ENCODE data around the gene ERGIC1.

Gene ERGIC1

DNA sequence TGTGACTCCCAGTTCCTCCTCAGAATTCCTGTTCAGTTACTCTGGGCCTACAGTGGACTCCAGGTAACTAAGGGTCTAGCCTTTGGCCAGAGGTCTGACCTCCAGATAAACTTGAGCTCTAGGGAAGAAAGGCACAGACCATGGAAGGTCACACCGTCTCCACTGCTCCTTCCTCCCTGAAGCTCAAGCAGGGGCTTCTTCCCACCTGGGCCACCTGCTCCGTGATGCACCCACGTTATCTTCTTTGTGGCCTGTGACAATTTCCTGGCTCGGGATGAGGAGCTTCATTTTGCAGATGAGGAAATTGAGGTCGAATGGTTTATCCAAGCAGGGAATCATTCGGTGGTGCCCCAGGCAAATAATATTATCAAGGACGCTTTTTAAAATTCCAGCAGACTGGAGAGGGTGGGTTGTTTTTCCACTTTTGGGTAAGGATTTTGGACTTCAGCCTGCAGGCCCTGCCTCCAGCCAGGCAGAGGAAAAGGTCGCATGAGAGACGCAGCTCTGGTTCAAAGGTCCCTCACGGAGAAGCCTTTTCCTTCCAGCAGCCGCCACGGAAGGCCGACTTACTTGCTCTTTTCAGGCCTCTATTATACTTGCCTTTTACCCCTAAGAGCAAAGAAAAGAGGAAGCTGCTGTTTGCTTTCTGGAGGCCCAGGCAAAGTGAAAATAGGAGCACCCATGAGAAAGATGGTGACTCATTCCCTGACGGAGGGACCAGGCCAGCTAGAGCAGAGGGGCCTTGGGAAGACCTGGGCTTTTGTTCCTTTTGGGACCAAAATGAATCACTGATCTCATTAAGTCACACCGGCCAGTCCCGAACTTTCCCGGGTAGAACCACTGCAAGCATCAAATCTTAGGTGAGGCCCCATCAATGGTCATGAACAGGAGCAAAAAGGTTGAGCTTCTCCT lies 40.2 kb upstream of the ERGIC1 start:
- no peak for DNase-seq (ENCODE audit: low read depth in 1 of 2, low spot score in 1 of 2)
- in situ Hi-C loops (cut with HindIII; ENCODE audit: low pct_unique_long_range_greater_than_20kb, low sequenced_read_pairs) = no loop called here
- no peak for TF ChIP-seq JUND (IDR thresholded peaks at IDR 0.05; ENCODE audit: low read depth)

DNA sequence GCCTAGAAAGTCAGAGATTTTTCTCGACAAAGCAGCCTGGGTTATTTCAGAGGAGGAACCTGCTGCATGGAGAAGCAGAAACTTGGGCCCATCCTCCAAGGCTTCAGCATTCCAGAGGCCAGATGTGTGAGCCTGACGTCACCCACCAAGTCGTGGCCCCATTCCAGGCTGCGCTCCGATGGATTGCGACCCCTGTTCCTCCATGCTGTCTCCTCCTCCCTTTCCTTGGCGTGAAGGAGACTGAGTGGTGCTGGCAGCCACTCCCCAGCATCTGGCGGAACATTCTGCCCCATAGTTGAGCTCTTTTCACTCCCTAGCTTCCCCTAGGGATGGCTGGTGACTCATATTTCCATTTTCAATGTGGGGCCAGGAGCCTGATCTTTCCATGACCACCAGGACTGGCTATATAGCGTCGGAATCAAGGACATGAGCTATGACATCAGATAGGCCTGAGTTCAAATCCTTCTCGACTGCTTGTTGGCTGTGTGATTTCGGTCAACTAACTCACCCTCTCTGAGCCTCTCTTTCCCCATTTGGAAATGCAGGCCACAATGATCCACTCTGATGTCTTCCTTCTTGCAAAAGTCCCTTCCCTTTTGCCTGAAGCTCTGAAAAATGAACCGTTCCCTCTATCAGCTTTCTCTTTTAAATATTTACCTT lies 38.6 kb upstream of the ERGIC1 start:
- TF ChIP-seq JUND (IDR thresholded peaks at IDR 0.05; ENCODE audit: low read depth) = no peak
- in situ Hi-C loops (cut with HindIII; ENCODE audit: low pct_unique_long_range_greater_than_20kb, low sequenced_read_pairs) = no loop called here
- no peak for DNase-seq (ENCODE audit: low read depth in 1 of 2, low spot score in 1 of 2)

DNA sequence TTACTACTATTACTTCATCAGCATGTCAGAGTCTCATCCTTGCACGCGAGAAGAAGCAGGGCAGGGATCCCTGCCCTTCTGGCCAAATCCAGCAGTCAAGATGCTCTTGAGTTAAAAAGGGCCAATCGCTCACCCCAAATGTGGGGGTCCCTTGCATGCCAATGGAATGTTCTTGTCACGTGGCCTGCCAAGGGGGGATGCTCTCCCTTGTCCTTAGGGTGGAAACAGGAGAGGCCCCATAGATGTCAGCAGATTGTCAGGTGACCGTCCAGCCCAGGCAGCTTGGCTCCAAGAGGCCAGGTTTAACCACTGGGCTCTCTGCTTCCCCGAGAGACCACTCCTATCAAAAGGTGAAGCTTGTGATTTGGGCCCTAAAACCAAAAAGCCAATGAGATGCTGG lies 37.7 kb upstream of the ERGIC1 start:
- DNase-seq (ENCODE audit: low read depth in 1 of 2, low spot score in 1 of 2) = no peak
- no peak for TF ChIP-seq JUND (IDR thresholded peaks at IDR 0.05; ENCODE audit: low read depth)
- in situ Hi-C loops (cut with HindIII; ENCODE audit: low pct_unique_long_range_greater_than_20kb, low sequenced_read_pairs) = no loop called here

DNA sequence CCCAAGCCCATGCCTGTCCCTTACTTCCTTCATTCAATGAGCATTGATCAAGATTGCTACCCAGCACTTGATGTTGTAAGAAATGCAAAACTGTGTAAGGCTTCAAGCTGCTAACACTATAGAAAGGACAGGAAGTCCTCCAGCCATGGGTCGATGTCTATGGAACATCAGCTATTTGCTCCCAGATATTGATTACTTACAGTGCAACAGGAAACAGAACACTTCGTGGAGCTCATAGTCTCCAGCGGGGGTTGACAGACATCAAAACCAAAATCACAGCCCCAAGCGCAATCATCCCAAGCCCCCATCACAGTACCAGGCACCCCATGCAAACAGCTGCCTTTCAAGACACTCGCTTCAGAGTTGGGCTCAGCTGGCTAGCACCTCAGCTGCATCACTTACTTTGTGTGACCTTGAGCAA lies 36.3 kb upstream of the ERGIC1 start:
- in situ Hi-C loops (cut with HindIII; ENCODE audit: low pct_unique_long_range_greater_than_20kb, low sequenced_read_pairs) = no loop called here
- DNase-seq (ENCODE audit: low read depth in 1 of 2, low spot score in 1 of 2) = no peak
- no peak for TF ChIP-seq JUND (IDR thresholded peaks at IDR 0.05; ENCODE audit: low read depth)

DNA sequence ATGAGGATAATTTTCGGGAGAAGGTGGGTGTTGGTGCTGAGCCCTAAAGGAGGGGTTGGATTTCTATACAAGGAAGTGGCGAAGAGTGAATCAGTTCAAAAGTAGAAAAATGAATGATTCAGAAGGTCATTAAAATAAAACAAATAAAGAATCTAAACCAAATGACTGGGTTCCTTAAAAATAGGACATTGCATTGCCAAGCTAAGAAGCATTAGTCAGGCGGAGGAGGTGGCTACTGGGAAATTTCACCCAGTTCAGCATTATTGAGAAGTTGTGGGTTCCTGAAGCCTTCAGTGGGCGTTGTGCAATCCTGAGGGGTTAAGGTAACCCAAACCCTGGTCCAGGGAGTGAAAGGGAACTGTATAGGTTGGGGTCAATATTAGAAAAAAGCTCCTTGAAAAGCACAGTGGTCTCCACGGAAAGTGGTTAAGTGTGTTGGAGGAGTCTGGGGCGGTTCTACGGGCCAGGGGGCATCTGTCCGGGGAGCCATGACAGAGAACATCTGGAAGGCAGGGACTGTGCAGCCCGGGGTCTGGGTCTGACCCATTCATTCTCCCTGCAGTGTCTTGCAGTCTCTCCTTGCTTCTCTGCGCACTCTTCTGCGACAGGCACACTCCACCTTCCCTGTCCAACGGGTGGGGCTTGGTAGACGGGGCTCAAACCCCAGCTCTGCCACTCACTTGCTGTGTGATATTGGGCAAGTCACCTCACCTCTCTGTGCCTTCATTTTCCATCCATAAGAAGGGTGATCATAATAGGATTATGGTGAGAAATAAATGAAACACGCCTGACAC lies 35.4 kb upstream of the ERGIC1 start:
- DNase-seq (ENCODE audit: low read depth in 1 of 2, low spot score in 1 of 2) = no peak
- in situ Hi-C loops (cut with HindIII; ENCODE audit: low pct_unique_long_range_greater_than_20kb, low sequenced_read_pairs) = no loop called here
- no peak for TF ChIP-seq JUND (IDR thresholded peaks at IDR 0.05; ENCODE audit: low read depth)

DNA sequence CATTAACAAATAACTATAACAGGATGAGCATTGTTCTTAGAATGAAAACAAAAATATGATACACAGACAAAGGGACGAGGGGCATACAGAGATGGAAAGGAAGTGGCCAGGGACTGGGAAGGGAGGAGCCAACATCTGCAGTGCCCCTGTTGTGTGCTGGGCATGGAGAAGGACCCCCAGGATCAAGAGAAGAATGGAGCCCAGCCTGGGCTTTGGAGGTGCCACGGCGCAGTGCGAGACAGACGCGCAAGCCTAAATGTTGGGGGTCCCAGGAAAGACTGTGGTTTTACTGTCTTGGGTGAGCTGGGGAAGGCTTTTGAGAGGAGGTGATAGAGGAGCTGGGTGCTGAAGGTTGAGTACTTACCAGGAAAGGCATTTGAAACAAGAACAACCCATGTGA lies 34.6 kb upstream of the ERGIC1 start:
- DNase-seq (ENCODE audit: low read depth in 1 of 2, low spot score in 1 of 2) = no peak
- in situ Hi-C loops (cut with HindIII; ENCODE audit: low pct_unique_long_range_greater_than_20kb, low sequenced_read_pairs) = no loop called here
- TF ChIP-seq JUND (IDR thresholded peaks at IDR 0.05; ENCODE audit: low read depth) = no peak

DNA sequence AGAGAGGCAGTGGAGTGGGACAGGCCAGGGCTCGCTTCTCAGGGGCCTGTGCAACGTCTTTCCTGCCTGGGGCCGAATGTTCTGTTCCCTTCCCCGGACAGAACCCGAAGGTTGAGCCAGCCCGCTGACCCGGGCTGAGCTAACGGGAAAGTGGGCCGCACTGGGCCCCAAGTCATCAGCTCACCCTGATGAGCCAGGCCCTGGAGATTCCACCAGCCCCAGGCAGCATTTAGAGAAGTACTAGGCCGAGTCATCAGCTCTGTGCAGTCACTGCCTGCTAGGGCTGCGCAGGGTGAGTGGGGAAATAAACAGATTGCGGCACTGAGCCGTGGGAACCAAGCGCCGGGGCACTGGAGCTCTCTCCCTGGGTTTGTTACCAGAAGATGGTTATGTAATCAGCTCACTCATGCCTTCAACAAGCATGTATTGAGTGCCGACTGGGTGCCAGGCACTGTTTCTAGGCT lies 33.9 kb upstream of the ERGIC1 start:
- TF ChIP-seq JUND (IDR thresholded peaks at IDR 0.05; ENCODE audit: low read depth) = no peak
- DNase-seq (ENCODE audit: low read depth in 1 of 2, low spot score in 1 of 2) = no peak
- in situ Hi-C loops (cut with HindIII; ENCODE audit: low pct_unique_long_range_greater_than_20kb, low sequenced_read_pairs) = no loop called here

DNA sequence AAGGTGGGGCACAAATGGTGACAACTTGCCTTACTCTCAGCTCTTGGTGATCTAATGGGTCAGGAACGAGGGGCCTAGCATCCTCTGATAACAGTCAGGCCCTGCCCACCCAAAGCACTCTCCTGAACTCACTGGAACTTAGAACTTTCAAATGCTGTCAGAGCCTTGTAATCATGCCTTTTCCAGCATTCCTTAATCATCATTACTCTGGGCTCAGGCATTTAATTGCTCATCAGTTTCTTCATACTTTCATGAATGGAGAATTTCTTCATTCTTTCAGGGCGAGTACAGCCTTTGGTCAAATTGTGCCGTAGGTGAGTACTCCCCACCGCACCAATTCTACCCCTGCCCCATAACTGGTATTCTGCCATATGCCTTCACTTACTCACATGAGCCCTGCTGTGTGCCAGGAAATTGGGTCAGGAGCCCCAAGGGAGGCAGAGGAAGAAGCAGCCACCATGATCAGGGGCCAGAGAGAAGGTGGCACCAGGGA lies 32.8 kb upstream of the ERGIC1 start:
- in situ Hi-C loops (cut with HindIII; ENCODE audit: low pct_unique_long_range_greater_than_20kb, low sequenced_read_pairs) = no loop called here
- DNase-seq (ENCODE audit: low read depth in 1 of 2, low spot score in 1 of 2) = no peak
- no peak for TF ChIP-seq JUND (IDR thresholded peaks at IDR 0.05; ENCODE audit: low read depth)

DNA sequence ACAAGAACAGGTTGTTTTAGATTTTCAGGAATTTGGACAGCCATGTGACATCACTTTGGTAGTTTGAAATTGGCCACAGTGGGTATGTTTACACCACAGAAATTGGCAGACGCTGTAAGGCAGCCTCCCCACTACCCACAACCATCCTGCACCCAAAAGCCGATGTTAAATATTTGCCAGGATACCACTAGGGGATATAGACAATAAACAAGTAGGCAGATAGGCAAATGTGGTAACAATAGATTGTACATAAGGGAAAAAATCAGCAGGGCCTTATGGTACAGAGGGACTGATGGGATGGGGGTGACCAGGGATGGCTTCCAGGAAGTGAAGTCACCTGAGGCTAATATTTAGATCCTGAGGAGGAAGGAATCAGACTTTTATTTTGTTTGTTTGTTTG lies 31.9 kb upstream of the ERGIC1 start:
- in situ Hi-C loops (cut with HindIII; ENCODE audit: low pct_unique_long_range_greater_than_20kb, low sequenced_read_pairs) = no loop called here
- peak in 1 of 2 experiments; percentile 14 for DNase-seq (ENCODE audit: low read depth in 1 of 2, low spot score in 1 of 2)

DNA sequence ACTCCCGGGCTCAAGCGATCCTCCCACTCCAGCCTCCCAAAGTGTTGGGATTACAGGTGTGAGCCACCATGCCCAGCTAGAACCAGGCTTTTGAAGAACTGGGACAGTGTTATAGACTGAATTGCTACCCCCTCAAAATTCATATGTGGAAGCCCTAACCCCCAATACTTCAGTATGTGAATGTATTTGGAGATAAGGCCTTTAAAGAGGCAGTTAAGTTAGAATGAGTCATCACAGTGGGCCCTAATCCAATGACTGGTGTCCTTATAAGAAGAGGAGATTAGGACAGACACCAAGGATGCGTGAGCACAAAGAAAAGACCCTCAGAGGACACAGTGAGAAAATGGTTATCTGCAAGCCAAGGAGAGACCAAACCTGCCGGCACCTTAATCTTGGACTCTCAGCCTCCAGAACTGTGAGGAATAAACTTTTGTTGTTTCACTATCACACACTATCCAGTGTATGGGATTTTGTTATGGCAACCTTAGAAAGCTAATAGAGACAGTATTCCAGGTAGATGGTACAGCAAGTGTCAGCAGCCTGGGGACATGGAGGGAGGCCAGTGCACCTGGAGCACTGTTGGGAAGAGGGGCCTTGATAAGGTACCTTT lies 31.4 kb upstream of the ERGIC1 start:
- no peak for TF ChIP-seq JUND (IDR thresholded peaks at IDR 0.05; ENCODE audit: low read depth)
- in situ Hi-C loops (cut with HindIII; ENCODE audit: low pct_unique_long_range_greater_than_20kb, low sequenced_read_pairs) = no loop called here
- DNase-seq (ENCODE audit: low read depth in 1 of 2, low spot score in 1 of 2) = no peak

More for the DNA sequence above, 31.9 kb upstream of the ERGIC1 start:
- TF ChIP-seq JUND (IDR thresholded peaks at IDR 0.05; ENCODE audit: low read depth) = no peak

DNA sequence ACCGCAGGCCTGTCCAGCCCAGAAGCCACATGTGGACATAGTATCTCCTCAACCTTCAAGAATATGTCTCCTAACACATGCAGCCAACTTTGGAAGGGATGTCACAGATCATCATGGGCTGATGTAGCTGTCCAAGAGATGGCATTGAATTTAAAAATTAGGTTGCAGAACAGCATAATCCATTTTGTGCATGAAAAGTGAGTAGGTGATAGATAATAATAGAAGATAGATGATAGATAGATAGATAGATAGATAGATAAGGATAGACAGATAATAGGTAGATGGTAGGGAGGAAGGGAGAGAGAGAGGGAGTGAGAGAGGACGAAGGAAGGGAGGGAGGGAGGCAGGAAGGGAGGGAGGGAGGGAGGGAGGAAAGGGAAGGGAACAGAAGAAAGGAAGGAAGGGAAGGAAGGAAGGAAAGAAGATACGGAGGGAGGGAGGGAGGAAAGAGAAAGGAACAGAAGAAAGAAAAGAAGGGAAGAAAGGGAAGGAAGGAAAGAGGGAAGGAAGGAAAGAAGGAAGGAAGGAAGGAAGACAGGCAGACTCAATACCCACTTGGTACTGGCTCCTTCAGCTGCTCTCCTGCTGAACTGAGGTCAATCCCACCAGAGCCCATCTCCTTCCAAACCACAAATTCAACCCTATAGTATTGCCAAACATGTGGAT lies 28.9 kb upstream of the ERGIC1 start:
- TF ChIP-seq JUND (IDR thresholded peaks at IDR 0.05; ENCODE audit: low read depth) = no peak
- DNase-seq (ENCODE audit: low read depth in 1 of 2, low spot score in 1 of 2) = no peak
- in situ Hi-C loops (cut with HindIII; ENCODE audit: low pct_unique_long_range_greater_than_20kb, low sequenced_read_pairs) = no loop called here

Measured in T47D (cell line).